ENCODE results near the gene MVK.

MVK gene

DNA sequence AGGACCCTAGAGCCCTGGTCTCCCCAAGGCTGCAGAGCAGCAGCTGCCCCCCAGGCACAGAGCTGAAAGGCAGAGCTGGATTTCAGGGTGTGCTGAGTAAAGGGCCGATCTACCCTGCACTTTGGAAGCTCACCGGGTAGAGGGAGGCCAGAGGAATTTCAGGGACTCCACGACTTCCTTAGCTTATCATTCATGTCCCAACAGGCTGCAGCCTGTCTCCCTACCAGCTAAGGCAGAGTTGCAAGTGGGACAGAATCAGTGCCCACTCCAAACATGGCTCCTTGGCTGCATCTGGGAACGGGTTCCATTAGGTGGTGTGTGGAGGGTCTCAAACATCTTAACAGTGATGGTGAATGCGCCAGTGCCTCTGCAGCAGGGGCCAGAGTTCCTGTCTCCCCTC, 27.8 kb upstream of the MVK start:
- DNase-seq = no peak

DNA sequence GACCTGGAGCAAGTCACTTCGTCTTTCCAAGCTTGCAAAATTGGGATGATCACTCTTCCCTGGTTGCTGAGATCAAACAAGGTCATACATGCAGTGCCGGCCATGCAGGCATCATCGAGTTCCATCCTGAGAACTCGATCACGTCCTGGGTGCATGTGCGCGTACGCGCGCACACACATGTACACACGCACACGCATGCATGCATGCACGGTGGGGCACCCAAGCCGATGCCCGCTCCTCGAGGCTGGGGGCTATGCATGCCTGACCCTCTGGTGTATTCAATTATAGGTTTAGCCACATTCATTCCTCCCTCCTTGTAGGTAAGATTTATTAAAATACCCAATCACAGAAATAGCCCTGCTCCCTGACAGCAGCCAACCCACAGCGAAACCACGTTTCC, 26.3 kb upstream of the MVK start:
- DNase-seq = no peak

DNA sequence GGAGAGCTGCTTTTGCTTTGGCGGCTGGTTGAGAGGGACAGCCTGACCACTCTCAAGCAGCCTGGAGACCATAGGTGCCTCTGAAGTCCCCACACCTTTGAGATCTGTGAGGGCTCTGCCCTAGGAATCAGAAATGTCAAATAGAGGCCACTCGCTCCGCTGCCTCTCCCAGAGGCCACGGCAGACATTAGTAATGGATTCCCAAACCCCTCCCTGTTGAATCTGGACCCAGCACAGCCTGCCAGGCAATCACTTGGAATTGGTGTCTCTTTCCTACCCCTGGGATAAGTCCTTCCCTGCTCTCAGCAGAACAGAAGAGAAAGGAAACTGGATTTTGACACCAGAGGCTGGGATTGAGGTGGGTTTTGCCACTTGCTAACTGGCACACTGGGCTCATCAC, 25.3 kb upstream of the MVK start:
- DNase-seq = no peak

DNA sequence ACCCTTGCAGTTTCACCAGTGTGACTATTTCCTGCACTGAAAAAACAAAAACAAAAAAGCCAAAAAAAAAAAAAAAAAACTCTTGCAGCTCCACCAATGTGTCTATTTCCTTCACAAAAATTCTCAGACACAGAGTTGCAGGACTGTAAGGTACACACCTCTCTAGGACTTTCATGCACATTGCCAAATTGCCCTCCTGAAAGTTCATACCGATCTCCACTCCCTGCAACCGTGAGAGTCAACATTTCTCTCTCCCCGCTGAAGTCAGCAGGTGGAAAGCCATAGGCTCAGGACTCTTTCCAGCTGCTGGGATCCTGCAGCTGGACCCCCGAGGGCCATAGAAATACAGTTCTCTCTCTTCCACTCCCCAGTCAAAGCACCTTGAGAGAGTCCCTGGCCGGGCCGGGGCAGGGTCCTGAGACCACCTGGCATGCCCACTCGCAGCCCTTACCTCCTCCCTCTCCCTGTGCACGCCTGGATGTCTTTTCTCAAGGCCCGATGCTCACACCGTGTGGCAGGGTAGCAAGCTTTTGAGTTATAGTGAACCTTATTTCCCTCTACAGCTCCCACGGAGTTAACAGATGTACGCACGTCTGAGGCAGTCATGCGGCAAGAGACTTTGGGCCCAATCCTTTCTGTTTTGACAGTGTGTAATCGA, 23.9 kb upstream of the MVK start:
- DNase-seq = no peak

DNA sequence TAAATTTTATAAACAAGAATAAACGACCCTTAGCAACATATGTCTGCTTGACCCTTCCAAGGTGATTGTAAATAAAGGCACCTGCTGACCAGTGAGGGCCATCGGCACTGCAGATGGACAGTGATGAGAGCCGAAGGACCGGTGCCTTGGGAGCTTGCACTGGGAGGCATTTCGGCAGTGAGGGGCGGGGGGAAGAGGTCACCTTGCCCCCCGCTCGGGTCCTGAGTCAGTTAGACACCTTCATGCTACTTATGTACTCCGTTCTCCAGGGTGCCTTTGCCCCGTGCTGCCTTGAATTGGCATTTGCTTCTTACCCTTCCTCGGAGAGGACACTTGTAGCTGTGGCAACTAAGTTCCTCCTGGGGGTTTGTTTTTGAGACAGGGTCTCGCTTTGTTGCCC, 23.3 kb upstream of the MVK start:
- DNase-seq = no peak

DNA sequence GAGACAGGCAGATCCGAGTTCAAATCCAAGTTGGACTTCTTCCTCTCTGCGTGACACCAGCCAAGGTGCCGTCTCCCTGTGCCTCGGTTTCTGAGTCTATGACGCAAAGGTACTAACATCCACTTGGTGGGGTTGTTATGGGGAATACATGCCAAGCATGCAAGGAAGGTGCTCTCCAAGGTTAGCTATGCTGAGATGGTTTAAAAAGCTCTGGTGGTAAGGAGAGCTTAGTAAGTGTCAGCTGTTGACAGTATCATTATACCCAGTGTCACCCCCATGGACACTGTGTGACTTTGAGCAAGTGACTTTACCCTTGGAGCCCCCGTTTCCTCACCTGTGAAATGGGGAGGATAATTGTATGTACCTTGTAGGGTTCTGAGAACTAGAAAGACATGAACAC, 22.5 kb upstream of the MVK start:
- no peak for DNase-seq

DNA sequence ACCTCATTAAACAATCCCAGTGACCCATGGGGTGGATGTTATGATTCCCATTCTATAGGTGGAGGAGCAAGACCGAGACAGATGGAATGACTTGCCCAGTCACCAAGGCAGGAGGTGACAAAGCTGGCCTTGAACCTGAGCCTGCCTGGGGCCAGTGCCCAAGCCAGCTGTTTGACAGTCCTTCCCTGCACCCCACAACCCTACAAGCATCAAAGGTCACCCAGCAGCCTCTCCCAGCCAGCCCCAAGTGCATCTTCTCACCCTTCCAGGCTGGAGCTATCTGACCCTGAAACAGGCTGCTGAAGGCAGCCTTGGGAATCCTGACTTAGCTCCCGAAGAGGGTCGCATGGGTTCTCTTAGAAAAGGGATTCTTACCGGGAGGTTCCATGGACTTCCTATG, 20.6 kb upstream of the MVK start:
- no peak for DNase-seq

DNA sequence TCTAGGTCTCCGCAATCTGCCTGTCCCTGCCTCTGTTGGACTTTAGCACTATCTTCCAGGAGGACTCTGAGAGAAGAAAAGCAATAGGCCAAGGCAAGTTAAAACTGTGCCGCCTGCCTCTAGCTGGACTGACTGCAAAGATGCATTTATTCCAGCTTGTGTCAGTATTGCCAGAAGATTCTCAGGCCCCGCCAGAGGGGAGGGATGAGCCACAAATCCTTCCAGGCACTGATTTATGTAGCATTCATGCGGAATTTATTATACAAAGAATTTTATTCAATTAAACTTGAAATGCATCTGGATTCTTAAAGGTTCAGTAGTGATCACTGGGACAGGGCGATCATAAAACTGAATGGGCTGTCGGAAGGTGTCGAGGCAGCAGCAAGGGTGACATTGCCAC, 20.1 kb upstream of the MVK start:
- no peak for DNase-seq

DNA sequence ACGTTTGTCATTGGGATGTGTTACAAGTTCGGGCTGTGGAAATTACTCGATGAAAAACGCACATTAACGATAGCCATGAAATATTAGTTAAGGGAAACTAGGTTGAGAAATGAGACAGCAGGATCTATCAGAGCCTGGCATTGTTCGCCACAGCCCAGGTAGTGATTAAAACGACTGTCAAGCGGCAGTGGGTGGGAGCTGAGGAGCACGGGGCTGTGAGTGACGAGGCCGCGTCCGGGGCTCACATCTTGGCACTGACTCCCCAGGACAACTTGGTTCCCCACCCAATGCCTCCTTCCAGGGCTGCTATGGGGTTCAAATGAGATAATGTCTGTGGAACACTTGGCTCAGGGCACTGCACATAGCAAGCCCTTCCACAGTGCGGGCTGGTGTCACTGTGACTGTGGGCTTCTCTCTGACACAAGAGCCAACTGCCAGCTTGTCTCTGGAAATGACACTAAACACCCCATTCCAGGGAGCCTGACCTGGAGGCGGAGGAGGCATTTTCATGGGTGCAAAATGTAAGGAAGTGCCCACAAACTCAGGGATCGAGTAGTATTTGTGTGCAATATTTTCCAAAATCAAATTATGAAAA, 19.6 kb upstream of the MVK start:
- no peak for DNase-seq

DNA sequence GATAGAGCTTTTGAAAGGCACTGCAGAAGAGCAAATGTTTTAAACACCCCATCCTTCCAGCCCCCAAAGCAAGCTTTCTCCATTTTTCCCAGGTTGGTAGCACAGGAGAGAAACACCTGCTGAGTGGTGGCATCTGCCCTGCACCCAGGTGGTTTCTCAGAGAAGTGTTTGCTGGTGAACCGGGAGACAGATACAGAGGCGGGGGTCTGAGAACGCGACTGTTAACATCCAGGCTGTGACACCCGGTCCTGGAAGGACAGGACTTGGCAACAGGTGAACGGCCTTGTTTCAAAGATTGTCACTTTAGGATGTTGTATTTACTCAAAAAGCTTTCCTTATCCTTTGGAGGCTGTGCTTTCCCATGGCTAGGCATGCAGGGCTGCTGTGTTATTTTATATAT, 18.8 kb upstream of the MVK start:
- DNase-seq = no peak

DNA sequence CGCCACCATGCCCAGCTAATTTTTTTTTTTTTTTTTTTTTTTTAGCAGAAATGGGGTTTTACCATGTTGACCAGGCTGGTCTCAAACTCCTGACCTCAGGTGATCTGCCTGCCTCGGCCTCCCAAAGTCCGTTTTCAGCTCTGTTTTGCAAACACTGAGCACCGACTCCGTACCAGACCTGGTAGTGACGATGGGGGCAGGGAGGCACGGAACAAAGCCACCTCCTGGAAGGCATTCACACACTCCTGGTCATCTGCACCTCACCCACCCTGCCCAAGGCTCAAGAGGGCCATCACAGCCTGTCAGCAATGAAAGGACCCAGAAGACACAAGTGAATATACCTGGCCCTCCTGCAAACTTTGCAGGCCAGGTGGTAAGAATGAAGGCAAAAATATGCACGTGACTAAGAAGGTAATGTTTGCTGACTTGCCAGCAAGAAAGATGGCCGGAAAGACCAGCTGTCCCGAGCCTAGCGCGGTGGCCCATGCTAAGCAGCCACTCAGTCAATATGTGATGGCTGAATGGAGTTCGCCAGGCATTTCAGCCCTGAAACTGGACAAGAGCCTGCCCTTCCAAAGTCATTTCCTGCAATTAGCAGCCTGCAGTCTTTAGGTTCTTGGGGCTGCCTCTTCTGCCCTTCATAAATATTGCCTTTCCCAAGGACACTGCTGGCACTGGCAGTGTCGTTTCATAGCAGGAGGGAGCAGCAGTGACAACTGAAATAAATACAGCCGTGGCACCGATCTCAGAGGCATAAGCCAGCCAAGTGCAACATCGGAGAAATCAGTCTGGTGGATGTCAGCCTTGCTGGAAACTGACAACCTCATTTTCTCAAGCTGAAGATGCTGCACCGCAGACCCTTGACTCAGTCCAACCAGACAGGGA, 17.9 kb upstream of the MVK start:
- DNase-seq = no peak

DNA sequence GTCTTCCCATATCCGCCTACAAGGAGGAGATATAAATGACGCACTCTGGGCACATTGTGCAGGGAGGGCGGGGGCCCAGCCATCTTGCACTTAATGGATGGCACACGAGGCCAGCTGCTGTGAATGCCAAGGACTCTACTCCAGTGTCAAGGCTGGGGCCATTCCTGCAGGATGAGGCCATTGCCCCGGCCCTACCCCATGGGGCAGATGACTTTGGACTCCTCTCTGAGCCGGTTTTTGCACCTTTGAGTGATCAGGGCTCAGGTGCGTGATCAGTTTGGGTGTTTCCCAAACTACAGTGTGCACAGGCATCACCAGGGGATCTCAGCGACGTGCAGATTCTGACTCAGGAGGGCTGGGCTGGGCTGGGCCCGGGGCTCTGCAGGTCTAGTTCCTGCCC, 16.4 kb upstream of the MVK start:
- no peak for DNase-seq

DNA sequence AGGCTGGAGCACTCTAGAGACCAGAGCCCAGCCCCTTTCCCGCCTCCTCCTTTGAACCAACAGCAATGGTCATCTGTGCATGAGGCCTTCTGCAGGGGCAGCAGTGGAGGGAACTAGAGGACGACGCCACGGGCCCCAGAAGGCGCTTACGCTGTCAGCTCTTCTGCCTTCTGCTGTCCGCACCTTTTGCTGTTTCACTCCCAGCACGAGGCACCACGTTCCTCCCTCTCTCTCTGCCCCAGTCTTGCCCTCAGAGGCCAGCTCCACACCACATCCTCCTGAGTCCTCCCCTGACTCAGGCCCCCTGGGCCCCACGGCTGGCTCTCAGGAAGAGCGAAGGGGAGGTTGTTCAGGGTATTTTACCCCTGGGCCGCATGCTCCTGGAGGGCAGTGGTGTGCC, 15.8 kb upstream of the MVK start:
- DNase-seq = no peak

DNA sequence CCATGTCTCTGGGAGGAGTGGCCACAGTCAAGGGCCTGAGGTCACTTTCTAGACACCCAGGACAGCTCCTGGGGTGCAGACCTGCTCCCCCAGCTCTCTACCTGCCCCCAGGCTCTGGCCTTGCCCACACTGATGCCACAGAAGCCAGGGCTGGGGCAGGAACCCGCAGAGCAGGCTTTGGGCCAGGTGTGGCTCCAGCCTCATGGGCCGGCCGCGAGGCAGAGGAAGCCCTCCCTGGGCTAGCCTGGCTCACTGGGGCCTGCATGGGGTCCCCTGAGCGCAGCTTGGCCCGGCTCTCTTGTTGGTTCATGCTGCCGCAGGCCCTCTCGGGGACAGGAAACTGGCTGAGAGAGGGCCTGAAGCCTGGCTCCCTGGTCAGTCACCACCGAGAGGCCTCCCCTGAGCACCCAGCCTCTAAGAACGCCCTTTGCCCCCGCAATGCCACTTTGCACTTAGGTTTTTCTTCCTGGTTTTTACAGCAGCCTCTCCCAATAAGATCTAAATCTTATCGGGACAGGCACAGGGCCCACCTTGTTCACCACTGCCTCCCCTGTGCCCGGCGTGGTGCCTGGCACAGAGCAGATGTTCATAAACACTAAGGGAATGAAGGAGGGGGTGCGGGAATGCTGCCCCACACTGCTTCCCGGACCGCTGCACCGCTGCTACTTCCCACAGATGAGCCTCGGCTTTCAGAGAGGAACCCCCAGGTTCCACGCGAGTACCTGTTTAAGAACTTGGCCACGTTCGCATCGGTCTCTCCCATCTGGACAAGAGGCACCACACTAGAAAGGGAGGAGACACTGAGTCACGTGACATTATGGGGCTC, 15.0 kb upstream of the MVK start:
- DNase-seq = no peak

DNA sequence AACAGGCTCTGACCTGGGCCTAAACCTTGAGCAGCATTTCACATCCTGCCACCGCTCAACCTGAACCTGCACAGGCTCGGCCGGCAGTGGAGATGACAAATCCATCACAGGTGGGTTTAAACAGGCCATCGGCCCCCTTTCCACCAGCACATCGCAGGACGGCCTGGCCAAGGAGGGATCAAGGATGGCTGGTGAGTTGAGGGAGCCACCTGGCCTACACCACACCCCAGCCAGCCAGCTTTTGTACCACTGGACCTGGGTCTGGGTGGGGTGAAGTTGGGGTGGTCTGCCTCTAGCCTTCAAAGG, 14.4 kb upstream of the MVK start:
- no peak for DNase-seq

DNA sequence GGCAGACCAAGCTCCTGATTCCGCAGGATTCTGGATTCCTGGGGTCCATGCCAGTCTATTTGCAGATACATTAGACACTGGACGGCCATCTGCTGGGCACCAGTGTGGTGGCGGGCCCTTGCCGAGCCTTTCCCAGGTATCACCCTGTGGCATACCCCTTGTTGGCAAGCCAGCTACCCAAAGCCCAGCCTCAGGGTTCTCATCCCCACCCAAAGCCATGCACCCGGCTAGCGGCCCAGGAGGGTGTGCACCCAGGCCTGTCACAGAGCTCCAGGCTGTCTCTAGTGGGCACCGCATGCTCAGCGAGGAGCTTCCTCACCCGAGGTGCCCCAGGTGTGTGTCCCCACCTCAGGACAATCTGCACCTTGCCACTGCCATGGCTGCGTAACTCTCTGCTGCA, 14.0 kb upstream of the MVK start:
- DNase-seq = no peak

DNA sequence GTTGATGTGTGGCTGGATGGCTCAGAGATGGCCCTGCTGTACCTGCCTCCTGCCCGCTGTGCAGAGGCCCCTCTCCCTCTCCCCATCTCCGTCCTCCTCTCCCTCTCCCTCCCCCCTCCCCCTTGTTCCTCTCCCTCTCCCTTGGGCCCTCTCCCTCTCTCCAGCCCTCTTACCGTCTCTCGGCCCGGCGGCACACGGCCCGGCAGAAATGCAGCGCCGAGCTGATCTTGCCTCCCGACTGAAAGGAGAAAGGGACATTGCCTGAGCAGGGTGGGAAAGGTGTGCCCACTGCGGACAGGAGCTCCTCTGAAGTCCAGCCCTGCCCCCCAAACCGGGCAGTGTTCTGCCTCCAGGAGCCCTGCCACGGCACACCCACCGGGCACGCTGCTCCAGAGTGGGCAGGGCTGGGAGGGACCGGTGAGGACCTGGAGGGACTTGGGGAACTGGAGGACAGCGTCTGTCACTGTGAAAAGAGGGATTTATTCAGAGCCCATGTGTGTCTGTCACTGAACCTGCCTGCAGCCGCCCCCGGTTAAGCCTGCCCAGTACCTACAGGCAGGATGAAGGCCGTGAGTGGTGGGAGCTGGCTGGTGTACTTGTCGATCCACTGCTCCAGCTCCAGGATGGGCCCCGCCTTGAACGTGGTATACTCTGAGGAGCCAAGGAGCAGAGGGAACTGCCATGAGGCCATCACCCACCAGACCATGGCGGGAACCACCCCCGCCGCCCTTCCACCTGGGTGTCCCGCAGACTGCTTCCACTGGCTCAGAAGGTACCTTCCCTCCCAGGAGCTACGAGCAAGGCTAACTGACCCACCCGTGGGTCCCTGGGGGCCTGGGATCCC, 12.5 kb upstream of the MVK start:
- DNase-seq = no peak

DNA sequence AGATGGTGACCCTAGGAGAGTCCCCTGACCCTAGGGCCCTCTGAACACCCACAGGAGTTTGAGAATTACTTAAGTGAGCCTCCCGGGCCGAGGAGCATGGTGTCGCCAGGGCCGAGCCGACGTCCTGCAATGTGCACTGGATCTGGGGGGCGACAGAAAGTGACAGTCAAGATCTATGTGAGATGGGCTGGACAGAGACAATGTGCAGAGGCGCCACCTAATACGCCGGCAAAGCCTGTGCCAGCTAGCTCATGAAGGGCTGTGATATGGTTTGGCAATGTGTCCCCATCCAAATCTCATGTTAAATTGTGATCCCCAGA, 11.9 kb upstream of the MVK start:
- no peak for DNase-seq

DNA sequence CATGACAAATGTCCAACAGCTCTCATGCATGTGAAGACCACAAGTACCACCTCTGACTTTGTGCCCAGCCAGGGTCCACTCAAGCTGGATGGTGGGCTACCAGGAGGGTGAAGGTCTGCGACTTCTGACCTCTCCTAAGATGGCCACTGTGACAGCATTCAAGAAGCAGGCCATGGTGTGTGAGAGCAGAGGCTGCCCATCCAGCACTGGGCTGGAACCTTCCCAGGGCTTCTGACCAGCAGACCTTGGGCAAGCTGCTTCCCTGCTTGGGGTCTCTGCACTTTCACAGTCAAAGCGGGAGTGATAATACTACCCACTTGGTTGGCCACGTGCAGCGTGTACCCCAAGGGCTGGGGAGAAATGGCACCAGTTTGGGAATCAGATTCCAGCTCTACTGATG, 10.7 kb upstream of the MVK start:
- no peak for DNase-seq

DNA sequence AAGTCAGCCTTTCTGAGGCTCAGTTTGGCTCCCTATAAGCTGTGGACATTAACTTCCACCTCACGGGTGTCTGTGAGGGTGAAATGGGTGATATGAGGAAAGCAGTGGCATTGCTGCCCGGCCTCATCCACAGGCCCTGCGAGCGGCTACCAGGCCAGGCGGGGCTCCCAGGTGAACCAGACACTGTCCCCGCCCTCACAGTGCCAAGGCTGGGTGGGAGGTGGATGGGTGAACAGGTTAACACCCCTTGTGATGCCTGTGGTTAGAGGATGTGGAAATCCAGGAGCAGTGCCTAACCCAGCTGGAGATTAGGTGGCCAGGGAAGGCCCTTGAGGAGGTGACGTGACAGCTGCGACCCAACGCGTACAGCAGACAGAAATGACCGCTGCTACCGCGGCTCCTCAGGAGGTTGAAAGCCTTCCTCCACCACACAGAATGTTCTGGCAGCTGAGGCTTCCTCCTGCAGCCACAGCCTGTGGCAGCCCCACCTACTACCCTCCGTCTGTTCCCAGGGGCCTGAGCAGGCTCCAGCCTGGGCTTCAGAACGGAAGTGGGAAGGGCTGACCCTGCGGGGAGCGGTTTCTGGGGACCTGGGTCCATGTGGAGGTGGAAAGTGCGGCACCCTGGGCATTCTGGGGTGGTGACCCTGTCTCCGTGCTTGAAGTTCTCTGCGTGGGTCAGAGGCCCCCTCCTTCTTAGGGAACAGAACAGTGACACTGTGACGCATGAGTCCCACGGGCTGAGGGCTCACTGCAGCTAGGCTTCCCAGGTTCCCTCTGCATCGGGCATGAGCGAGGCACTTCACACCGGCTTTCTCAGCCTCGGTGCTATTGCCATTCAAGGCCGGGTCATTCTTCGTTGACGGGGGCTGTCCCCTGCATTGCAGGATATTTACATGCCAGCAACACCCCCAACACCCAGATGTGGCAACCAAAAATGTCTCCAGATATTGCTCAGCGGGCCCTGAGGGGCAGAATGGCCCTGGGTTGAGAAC, 10.0 kb upstream of the MVK start:
- DNase-seq = no peak

DNA sequence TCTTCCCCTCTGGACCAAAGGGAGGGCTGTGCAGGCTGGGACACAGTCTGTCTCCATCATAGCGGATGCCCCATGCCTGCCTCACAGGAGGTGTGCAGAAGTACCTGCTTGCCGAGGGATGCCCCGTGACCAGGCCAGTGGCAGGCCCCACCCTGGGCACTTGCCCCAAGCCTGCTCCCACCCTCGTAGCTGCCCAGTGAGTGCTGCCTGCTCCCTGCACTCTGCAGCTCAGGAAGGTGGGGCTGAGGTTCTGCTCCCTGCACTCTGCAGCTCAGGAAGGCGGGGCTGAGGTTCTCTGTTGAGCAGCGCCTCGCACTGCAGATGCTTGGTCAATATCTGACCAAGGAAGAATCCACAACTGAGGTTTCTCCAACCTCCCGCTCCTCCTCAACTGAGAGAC, 7.2 kb upstream of the MVK start:
- DNase-seq = no peak

DNA sequence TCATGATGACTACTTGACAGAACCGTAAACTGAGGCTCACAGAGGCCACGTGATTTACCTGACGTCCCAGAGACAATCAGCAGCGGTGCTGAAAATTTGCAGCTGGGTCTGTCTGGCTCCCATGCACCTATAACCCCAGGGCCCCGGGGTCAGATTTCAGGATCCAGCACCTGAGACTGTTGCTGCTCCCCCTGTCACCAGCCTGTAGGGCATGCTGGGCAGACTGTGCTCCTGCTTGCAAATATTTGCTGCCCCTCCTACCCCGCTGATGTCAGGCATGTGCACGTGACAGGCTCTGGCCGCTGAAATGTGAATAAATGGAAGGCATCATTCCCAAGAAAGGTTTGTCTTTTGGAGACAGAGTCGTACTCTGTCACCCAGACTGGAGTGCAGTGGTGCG, 6.3 kb upstream of the MVK start:
- no peak for DNase-seq

Data from activated effector memory CD4-positive, alpha-beta T cell treated with anti-CD3 and anti-CD28 coated beads, Interleukin-2, amount 50 U/mL, for 16 hours (primary cell).